Measurements from ENCODE around the gene FAM216A. TPM values are rescaled to one million over a fixed set of nuclear protein-coding genes. Genes with fewer than 3 reads are reported as not detected.

Gene FAM216A
- total and polyA plus RNA-seq, 9 of the 15 experiments (the other 6 are each of a cell fraction or from before 2014, with no cell fraction given), result 17.2 to 96.9 (median 48.5) TPM

GRCh38 chr12:110468214-110469048 is at the start of gene FAM216A, which contains the start of gene GPN3 (continued):
- TF ChIP-seq GTF2B (IDR thresholded peaks at IDR 0.05; ENCODE audit: extremely low read depth, insufficient read length), result no peak
- no peak for TF ChIP-seq SIRT6 (IDR thresholded peaks at IDR 0.05; ENCODE audit: low read depth, low read length)
- TF ChIP-seq SFPQ (IDR thresholded peaks at IDR 0.05; ENCODE audit: low read depth, low read length), result no peak
- TF ChIP-seq FOXK2 (conservative IDR thresholded peaks at IDR 0.05 in 1 of 2, IDR thresholded peaks at IDR 0.05 in 1 of 2; ENCODE audit: low read depth in 2 of 2), result no peak; a peak in 1 of 4 replicates
- peak; percentile 60 to 68 for TF ChIP-seq E2F6 (IDR thresholded peaks at IDR 0.05; ENCODE audit: borderline replicate concordance in 1 of 2, extremely low read depth in 1 of 2, insufficient read depth in 1 of 2, insufficient read length in 1 of 2, low read depth in 1 of 2, low read length in 1 of 2, poor library complexity in 1 of 2, severe bottlenecking in 1 of 2)
- TF ChIP-seq LEF1 (IDR thresholded peaks at IDR 0.05), result peak; percentile 89
- TF ChIP-seq ZNF12 (CRISPR knock-in tag; IDR thresholded peaks at IDR 0.05), result peak; percentile 49; the same call in 1 of the 2 replicates
- TF ChIP-seq ZNF354B (CRISPR knock-in tag; IDR thresholded peaks at IDR 0.05), result no peak
- no peak for TF ChIP-seq ETS2 (tag; IDR thresholded peaks at IDR 0.05; ENCODE audit: borderline replicate concordance, poor library complexity, severe bottlenecking)
- no peak for TF ChIP-seq MITF (IDR thresholded peaks at IDR 0.05)
- TF ChIP-seq RNF2 (IDR thresholded peaks at IDR 0.05), result peak; percentile 72; the same call in 1 of the 2 replicates
- TF ChIP-seq ATF7 (IDR thresholded peaks at IDR 0.05), result peak; percentile 72
- TF ChIP-seq SLC30A9 (CRISPR knock-in tag; IDR thresholded peaks at IDR 0.05), result no peak
- peak; percentile 69 for TF ChIP-seq HES1 (IDR thresholded peaks at IDR 0.05; ENCODE audit: low read depth)

All from K562 (cell line).